ELF-1 (cell line): ENCODE measurements around the gene IGFL2.
"Not testable (repeated sequence)": the region's sequence is repeated elsewhere in the genome, so short reads cannot be mapped to it uniquely, and the experiment has no call there.

Experiments used
- DNase-seq: peaks from one replicate; pipeline ENCODE4 v3.0.0-alpha.2; 2016; ENCODE audit warnings: low read depth, low spot score

Gene IGFL2

DNA sequence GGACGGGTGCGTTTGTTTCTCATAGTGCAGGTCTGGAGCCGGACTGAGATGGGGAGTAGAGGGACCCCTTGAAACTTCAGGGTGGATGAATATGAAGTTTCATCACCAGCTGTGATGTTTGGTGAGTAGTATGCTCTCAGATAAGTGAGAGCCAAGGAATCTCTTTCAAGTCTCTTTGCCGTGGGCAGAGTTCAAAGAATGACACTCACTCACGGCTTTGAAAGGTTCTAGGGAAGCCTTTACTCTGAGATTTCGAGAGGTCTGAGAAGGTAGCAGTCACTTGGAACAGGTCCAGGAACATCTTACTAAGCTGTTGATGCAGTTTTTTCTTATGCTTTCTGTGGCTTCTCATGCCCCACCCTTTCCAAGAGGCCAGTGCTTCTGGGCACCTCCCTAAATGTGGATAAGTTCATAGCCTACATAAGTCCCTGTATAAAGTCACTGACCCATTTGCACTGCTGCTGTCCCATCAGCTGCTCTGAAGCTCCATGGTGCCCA is at the start of gene IGFL2:
Gene IGFL2 (plus strand): TSS at position 448 of the 498 bp plus-strand sequence. CDS start 41 bp downstream, at position 489.
- no peak for DNase-seq

DNA sequence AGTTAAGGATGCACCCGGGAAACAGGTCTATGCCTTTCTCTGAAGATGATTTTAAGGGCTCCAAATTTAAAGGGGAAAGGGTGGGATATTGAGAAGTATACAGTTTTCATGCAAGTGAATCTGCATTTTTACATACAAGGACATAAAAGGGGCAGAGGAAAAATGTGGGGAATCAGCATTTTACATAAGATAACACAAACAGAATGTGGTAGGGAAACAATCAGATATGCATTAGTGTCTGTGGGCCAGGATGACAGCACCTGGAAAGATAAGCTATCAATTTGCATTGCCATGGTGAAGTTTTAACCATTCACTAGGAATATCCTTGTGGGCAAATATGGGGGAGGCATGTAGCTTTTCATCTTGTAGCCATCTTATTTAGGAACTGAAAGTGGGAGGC is 47.7 kb upstream of the IGFL2 start:
- DNase-seq = no peak

GRCh38 chr19:46101293-46101692 is 46.7 kb upstream of the IGFL2 start:
- no peak for DNase-seq

DNA sequence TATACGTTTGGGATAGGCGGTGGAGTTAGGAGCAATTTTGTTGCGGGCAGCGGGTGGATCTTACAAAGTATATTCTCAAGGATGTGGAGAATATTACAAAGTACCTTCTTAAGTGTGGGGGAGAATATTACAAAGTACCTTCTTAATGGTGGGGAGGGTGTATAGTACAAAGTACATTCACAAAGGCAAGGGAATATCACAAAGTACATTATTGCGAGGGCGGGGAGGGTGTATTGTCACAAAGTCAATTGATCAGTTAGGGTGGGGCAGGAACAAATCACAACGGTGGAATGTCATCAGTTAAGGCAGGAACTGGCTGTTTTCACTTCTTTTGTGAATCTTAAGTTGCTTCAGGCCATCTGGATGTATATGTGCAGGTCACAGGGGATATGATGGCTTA is 45.7 kb upstream of the IGFL2 start:
- DNase-seq = not testable (repeated sequence)

DNA sequence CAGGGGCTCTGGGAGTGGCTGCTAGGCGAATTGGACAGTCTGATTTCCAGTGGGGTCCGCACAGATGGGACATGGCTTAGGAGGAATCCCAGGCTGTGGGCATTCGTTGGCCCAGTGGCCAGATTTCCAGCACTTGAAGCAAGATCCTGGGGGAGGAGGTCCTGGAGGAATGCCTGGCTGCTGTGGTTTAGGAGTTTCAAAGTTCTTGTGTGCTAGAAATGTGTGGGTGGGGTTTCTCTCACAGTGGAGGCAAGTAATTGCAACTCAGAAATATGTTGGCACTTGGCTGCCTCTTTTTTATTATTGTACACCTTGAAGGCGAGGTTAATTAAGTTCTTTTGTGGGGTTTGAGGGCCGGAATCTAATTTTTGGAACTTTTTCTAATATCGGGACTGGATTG is 40.7 kb upstream of the IGFL2 start:
- no peak for DNase-seq

DNA sequence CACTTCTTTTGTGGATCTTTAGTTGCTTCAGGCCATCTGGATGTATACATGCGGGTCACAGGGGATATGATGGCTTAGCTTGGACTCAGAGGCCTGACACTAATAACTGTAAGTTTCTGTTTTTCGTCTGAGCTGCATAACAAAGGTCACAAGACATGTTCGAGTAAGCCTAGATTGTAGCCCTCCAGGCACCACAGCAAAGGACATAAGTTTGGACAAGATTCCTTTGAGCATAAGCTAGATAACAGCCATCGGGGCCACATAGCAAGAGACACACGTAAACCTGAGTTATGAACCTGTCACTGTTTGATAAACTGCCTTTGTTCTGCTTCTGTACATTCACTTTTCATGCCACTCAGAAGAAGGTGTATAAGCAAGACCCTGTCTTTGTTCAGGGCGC is 38.2 kb upstream of the IGFL2 start:
- DNase-seq = no peak

- no peak for DNase-seq
Measured at GRCh38 chr19:46111376-46111775, 36.7 kb upstream of the IGFL2 start.

GRCh38 chr19:46112527-46112926 is 35.5 kb upstream of the IGFL2 start:
- no peak for DNase-seq

GRCh38 chr19:46113726-46114125 is 34.3 kb upstream of the IGFL2 start:
- DNase-seq = no peak

GRCh38 chr19:46115396-46116106 is 32.5 kb upstream of the IGFL2 start:
- no peak for DNase-seq

- DNase-seq = no peak
Measured at GRCh38 chr19:46116121-46116520, 31.9 kb upstream of the IGFL2 start.

GRCh38 chr19:46118136-46118535 is 29.9 kb upstream of the IGFL2 start:
- no peak for DNase-seq

DNA sequence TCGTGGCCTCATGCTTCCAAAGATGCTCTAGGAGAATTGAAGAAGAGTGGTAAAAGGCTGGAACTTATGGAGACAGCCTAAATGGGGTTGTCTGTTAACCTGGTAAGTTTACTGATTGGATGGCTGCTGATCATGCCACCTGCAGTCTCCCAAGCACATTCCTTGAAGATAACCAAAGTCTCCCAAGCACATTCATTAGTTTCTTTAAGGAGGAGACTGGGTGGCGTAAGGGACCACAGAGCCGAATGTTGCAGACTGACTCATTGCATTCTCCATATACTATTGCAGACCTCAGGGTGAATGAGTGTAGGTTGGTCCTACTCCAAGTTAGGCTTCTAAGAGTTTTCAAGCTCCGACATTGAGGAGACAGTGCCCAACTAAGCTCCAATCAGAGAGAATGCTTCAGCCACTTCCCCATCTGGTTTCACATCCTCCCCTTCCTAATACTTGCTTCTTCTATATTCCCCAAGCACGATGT is 23.4 kb upstream of the IGFL2 start, which contains the start of gene IGFL3:
Gene IGFL3 (minus strand): TSS at position 51 of the 478 bp plus-strand sequence. CDS start 39 bp downstream, at position 12.
- no peak for DNase-seq

GRCh38 chr19:46125447-46125846 is 22.6 kb upstream of the IGFL2 start:
- no peak for DNase-seq

DNA sequence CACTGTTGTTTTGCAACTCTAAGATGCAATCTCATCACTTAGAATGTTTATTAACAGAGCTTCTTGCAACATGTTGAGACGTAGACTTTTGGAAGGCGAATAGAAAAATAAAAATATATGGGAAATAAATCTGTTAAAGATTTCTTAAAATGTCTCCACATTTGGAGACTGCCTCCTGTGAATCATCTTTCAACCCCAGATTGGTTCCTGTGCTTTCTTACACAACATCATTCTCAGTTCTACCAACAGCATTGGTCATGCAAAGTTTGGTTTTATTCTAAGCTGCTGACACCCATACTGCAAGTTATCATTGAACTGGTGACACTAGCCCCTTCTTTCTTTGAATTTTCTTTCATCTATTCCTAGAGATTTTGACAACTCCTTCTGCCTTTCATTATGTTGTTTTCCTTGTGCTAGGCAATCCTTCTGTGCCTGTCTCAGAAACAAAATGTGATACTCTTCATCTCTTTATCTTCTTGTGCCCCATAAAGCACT is 21.9 kb upstream of the IGFL2 start:
- no peak for DNase-seq

- no peak for DNase-seq
Measured at GRCh38 chr19:46131485-46132143, 16.4 kb upstream of the IGFL2 start.

GRCh38 chr19:46132508-46133100 is 15.4 kb upstream of the IGFL2 start:
- DNase-seq = no peak

DNA sequence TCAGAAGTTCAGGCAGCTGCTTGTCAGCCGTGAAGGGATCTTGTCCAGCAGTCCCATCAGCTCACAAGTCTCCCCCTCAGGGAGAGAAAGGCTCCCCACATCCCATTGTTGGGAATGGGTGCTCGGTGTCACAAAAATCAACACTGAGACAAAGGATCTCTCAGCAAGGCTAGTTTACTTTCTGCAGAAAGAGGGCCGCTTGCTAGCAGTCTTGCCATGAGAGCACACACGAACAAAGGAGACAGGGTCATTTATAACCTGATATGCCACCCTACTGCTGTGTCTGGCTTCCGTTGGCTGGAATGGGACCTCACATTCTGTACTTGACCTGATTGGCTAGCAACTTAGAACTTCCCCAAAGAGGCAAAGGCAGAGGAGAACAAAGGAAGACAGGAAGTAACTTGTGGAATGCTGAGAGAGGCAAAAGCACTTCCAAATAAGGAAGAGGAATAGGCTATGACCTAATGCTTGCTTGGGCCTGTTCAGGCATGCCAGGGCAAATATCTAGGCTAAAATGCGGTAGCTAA is 14.9 kb upstream of the IGFL2 start:
- peak; percentile 81 for DNase-seq

DNA sequence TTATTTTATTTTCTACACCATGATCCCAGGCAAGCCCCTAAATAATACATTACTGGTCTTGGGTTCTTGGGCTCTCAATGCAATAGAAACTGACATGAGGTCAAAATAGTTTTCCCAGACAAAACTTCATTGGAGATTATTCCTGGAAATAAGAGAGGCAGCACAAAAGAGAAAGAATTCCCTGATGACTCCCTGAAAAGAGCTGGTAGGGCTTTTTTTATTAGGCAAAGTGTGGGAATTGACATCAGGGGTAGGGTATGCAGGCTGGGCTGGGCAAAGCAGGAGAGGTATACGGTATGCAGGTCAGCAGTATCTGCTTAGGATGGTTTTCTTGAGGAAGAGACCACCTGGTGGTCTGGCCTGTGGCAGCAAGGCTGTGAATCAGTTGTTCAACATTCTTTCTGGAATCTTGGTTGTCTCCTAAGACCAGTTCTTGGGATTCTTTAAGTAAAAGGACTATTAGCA is 14.2 kb upstream of the IGFL2 start:
- peak; percentile 51 for DNase-seq

DNA sequence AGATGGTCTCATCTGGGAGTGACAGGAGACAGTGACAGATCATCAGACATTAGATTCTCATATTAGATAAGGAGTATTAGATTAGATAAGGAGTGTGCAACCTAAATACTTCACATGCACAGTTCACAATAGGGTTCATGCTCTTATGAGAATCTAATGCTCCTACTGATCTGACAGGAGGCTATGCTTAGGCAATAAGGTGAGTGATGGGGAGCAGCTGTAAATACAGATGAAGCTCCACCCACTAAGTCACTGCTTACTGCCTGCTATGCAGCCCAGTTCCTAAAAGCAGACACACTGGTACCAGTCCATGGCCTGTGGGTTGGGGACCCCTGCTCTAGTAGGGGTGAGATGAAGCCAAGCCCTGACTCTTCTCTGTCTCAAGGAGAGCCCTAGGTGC is 13.5 kb upstream of the IGFL2 start:
- DNase-seq = no peak

- no peak for DNase-seq
Measured at GRCh38 chr19:46137915-46138473, 10.0 kb upstream of the IGFL2 start.

DNA sequence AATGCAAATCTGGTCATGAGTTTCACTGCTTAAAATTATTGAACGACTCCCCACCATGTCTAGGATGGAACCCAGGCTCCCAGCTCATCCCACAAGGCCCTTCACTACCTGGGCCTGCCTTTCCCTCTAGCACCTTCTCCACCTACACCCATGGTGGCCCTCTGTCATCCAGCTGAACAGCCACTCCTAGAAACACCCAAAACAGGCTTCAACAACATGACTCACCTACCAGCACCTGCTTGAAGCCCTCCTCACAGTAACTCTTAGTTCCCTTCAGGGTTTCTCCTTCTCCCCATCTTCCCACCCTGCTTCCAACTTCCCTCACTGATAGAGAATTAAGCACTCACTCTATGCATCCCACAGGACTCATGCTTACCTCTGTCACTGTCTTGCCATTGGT is 6.6 kb upstream of the IGFL2 start:
- no peak for DNase-seq
